PC-3 (cell line): ENCODE results near the gene COQ10A.
A peak's percentile ranks its signal among the peaks of the same experiment; 100 is the strongest.

Source experiments
- CTCF ChIP-seq: fragments of 300-600 bp; sonication (generic); conservative IDR thresholded peaks from 2 replicates; pipeline ENCODE4 v1.5.1; 2017; ENCODE audit warnings: antibody characterized with exemption, low read depth, mild to moderate bottlenecking, low read length
- EZH2 ChIP-seq: fragments of 300-600 bp; sonication (generic); IDR thresholded peaks from one replicate; pipeline ENCODE4 v1.6.1; 2017; ENCODE audit warnings: antibody characterized with exemption, mild to moderate bottlenecking, low read length; ENCODE audit not compliant: unreplicated experiment
- EZH2phosphoT487 ChIP-seq: fragments of 300-600 bp; sonication (generic); IDR thresholded peaks from 2 replicates; pipeline ENCODE4 v1.6.1; 2018; ENCODE audit warnings: mild to moderate bottlenecking, antibody characterized with exemption, low read length, borderline replicate concordance

GRCh38 chr12:56224102-56224701 lies 42.5 kb upstream of the COQ10A start, which contains the start of gene NABP2:
- peak; percentile 94 for TF ChIP-seq CTCF
- no peak for TF ChIP-seq EZH2phosphoT487
- TF ChIP-seq EZH2: no peak
